AG04449 (cell line): Measurements from ENCODE around the gene POMC.
"Not testable (repeated sequence)": the region's sequence is repeated elsewhere in the genome, so short reads cannot be mapped to it uniquely, and the experiment has no call there.

ENCODE experiments used
- CTCF ChIA-PET: fragments of 350-600 bp; formaldehyde crosslinking; extraction: SDS; loops from one replicate; lab custom pipeline; 2021; ENCODE audit warnings: antibody characterized with exemption; lab: Yijun Ruan, JAX
- POLR2A ChIA-PET: fragments of 400-600, 350-600 bp; formaldehyde crosslinking; extraction: SDS; loops from one replicate; lab custom pipeline; 2020; ENCODE audit warnings: antibody characterized with exemption, inconsistent platforms; lab: Yijun Ruan, JAX
- DNase-seq: peaks from one replicate; pipeline ENCODE4 v3.0.0-alpha.2; 2010; ENCODE audit warnings: low read depth, low spot score
- H3K4me3 ChIP-seq: 2 replicates; pipeline ENCODE4 v1.5.1; 2011; ENCODE audit warnings: low read depth, mild to moderate bottlenecking, control low read depth, low read length
- TF ChIP-seq, protein P1 (sequence below): IDR thresholded peaks from one replicate; pipeline ENCODE4 v1.5.1; 2011; ENCODE audit warnings: mild to moderate bottlenecking, moderate library complexity, low read length, control low read depth, inconsistent platforms; ENCODE audit not compliant: insufficient read depth; ENCODE audit errors: missing control alignments

The POMC gene

DNA sequence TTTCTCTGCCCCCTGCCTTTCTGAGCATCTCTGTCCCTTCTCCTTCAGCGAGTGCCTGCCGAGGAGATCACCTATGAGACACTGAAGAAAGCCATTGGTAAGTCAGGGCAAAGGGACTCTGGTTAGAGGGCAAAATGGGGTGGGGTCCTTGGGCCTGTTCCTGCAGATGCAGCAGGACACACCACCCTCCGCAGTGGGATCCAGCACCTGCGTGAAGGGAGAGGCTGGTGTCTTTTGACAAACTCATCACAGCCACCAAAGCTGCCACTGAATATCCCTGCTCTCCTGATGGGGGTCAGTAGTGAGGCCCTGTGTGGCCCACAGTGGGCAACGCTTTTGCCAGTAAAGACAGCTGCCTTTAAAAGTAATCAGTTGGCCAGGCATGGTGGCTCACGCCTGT lies 18.7 kb downstream of the POMC start:
- ChIA-PET CTCF (interaction anchor here (1.5 kb wide), 1 partner anchor 174 kb away, joined by 3 read pairs; no protein-coding TSS in a partner anchor), POLR2A (no interaction called here)
- TF ChIP-seq, protein P1, sequence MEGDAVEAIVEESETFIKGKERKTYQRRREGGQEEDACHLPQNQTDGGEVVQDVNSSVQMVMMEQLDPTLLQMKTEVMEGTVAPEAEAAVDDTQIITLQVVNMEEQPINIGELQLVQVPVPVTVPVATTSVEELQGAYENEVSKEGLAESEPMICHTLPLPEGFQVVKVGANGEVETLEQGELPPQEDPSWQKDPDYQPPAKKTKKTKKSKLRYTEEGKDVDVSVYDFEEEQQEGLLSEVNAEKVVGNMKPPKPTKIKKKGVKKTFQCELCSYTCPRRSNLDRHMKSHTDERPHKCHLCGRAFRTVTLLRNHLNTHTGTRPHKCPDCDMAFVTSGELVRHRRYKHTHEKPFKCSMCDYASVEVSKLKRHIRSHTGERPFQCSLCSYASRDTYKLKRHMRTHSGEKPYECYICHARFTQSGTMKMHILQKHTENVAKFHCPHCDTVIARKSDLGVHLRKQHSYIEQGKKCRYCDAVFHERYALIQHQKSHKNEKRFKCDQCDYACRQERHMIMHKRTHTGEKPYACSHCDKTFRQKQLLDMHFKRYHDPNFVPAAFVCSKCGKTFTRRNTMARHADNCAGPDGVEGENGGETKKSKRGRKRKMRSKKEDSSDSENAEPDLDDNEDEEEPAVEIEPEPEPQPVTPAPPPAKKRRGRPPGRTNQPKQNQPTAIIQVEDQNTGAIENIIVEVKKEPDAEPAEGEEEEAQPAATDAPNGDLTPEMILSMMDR = no peak
- no peak overlapping the region for H3K4me3 ChIP-seq
- DNase-seq = no peak

DNA sequence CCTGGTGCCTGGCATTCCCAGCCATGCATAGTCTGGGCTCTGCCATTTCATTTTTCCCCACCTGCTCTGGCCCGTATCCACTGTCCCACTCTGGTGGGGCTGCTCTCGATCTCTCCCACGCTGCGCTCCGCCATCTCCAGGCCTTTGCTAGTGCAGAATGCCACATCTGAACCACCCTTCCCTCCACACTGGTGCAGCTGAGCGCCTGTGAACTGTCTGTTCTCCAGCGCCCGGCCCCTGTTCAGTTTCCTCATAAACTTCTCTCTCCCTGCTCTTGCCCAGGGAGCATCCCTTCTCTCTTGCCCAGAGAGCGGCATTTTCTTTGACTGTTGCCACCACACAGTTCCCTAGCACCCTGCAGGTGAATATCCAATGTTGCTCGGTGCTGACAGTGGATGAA lies 21.5 kb downstream of the POMC start:
- CTCF ChIA-PET = interaction anchor here (1.8 to 2.3 kb wide), 2 partner anchors 49 to 171 kb away, joined by 7 to 10 read pairs; no protein-coding TSS in a partner anchor
- DNase-seq = no peak
- TF ChIP-seq, protein P1 = no peak
- H3K4me3 ChIP-seq = no peak overlapping the region
- POLR2A ChIA-PET = no interaction called here

GRCh38 chr2:25145803-25146202 lies 22.6 kb downstream of the POMC start:
- POLR2A ChIA-PET = no interaction called here
- TF ChIP-seq, protein P1 = no peak
- DNase-seq = no peak
- no peak overlapping the region for H3K4me3 ChIP-seq
- CTCF ChIA-PET = no interaction called here

GRCh38 chr2:25141120-25141519 lies 27.3 kb downstream of the POMC start:
- TF ChIP-seq, protein P1 = no peak
- no peak for DNase-seq
- CTCF ChIA-PET = interaction anchor here (6.5 kb wide), 1 partner anchor 12 kb away, joined by 49 read pairs; no protein-coding TSS in a partner anchor
- POLR2A ChIA-PET = no interaction called here
- H3K4me3 ChIP-seq = no peak overlapping the region

- DNase-seq, H3K4me3 ChIP-seq, POLR2A ChIA-PET: not testable (repeated sequence)
- CTCF ChIA-PET = interaction anchor here (6.5 kb wide), 1 partner anchor 11 kb away, joined by 49 read pairs; no protein-coding TSS in a partner anchor
Observed at GRCh38 chr2:25140535-25140934, 27.8 kb downstream of the POMC start.

- H3K4me3 ChIP-seq = no peak overlapping the region
- TF ChIP-seq, protein P1 = no peak
- CTCF ChIA-PET = interaction anchor here (21.2 kb wide), 1 partner anchor 153 kb away, joined by 650 read pairs; no protein-coding TSS in a partner anchor
- POLR2A ChIA-PET = no interaction called here
- DNase-seq = no peak
Observed at GRCh38 chr2:25132693-25133092, 35.7 kb downstream of the POMC start.

DNA sequence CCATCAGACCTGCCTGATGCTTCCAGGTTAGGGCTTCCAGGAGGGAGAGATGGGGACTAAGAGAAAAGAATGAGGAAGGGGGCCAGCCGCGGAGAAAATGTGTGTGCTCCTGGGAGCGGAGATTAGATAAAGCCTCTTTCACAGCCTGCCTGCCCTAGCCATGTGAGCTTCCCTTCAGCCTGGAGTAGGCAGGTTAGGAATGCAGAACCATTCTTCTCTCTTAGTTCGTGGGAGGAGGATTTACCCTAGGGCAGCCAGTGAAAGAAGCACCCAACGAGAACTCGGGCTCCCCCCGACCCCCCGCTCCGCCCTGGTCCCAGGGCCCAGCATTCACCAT lies 36.1 kb downstream of the POMC start:
- TF ChIP-seq, protein P1 = no peak
- POLR2A ChIA-PET = no interaction called here

More for the DNA sequence above, 36.1 kb downstream of the POMC start:
- H3K4me3 ChIP-seq = no peak overlapping the region
- CTCF ChIA-PET = interaction anchor here (21.2 kb wide), 1 partner anchor 152 kb away, joined by 650 read pairs; no protein-coding TSS in a partner anchor
- DNase-seq = no peak
